GM21723 (cell line): ENCODE data around the gene CCL18.
A peak's percentile ranks its signal among the peaks of the same experiment; 100 is the strongest.
"Not testable (repeated sequence)": the region's sequence is repeated elsewhere in the genome, so short reads cannot be mapped to it uniquely, and the experiment has no call there.

Experiments
- ATAC-seq: cut with Tn5 transposase; IDR thresholded peaks from one replicate; pipeline ENCODE4 v1.9.1; 2021; ENCODE audit warnings: mild to moderate bottlenecking, moderate library complexity; ENCODE audit not compliant: unreplicated experiment

CCL18 gene

GRCh38 chr17:36070427-36070826 lies 6.4 kb downstream of the CCL18 start:
- ATAC-seq: no peak

- ATAC-seq: no peak
These were observed 7.7 kb downstream of the CCL18 start for GRCh38 chr17:36071751-36072150.

- no peak for ATAC-seq
These were observed 8.5 kb downstream of the CCL18 start for GRCh38 chr17:36072431-36073121.

DNA sequence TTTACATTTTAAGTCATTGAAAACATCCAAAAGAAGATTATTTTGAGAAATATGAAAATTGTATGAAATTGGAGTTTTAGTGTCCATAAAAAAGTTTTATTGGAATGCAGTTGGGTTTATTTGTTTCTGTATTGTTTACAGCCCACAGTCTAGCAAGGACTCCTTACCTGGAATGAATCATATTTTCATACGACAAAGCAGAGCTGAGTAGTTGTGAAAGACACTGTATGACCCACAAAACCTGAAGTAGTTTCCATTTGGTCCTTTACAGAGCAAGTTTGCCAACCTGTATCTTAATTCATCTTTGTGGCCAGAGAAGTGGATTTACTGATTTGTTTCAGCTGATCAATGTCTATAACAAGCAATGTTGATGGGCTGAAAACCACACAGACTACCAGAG lies 10.3 kb downstream of the CCL18 start:
- ATAC-seq: peak; percentile 49

DNA sequence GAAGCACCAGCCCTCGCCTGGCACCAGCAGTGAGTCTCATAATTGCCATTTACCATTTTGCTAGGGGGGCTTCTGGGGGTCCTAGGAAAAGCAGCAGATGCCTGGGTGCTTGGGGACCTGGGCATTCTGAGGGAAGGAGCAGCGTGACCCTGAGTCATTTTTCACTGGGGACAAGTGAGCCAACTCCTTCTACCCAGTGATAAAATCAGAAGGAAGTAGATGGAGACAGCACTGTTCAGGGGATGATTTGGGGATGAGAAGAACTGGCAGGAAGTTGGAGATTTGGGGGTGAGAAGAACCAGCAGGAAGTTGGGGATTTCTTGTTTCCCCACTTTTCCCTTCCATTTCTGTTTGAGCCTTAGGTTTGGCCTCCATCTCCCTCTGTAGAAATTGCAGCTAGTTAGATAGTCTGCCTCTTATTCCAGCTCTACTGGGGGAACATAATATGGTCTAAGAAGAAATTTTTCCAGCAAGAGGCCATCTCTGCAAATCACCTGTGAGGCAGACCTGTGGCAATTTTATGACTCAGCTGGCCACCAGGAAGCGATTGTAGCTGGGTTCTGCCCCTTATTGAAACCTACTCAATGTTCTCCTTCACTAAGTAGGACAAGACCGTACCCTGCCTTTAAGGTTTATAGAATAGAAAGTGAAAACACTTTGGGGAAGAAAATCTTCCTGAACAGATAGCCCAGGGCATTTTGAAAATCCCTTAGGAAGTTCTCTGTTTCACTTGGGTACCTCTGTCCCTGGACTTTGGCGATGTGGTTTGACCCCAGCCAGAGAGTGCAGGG lies 17.8 kb downstream of the CCL18 start:
- peak; percentile 41 for ATAC-seq

DNA sequence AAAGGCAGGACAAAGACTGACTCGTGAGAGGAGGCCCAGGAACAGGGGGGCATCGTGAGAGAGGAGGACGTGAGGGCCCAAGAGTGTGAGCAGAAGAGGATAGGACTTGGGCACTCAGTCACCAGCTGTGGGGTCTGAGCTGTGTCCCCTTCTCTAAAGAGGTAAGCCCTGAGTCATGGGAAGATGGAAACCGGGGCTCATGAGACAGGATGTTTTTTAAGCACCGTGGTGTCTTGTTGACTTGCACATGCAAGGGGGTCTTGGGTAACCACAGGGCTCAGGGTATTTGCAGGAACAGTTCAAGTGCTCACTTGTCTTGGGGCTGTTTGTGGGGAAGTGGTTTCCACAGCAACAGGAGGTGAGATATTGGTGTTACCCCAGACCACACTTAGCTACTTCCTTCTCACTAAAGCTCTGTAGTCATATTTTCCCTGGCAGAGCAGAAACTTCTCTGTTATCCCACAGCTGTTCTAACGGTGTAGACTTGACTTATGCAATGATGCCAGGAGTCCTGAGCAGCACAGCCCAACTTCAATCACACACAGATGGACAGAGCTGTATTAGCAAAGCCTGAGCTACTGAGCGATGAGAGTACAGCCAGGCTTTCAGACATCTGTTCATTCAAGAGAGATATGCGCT lies 18.5 kb downstream of the CCL18 start:
- ATAC-seq: peak; percentile 59

DNA sequence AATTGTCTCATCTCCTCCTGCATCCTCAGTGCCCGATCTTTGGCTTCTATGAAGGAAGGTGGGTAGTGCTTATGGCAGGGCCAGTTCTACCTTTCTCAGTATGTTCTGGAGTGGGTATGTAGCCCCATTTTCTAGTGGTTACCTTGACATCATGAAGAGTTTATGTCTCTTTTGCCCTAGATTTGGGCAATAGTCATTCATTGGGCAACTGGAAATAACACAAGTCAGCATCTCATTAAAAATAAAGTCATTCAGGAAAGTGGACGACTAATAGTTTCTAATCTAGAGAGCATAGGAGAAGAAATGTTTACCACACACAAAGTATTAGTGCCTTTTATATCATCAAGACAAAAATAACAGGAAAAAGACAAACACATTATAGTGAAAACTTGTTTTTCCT lies 19.6 kb downstream of the CCL18 start:
- not testable (repeated sequence) for ATAC-seq

GRCh38 chr17:36085765-36086164 lies 21.7 kb downstream of the CCL18 start:
- ATAC-seq: no peak

DNA sequence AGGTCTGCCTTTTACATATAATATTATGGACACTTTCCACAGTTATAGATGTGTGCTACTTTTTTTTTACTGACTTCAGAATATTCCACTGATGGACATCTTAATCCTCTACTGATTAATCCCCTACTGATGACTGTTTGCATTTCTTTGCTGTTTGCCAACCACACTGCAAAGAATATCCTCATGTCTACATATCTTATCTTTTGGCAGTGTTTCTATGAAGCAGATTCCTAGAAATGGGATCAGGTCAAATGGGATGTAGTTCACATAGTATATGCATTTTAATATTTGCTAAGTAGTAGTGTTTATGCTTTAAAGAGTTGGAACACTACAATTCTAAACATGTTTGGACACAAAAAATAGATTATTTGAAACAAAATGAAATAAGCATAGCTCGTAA lies 22.7 kb downstream of the CCL18 start:
- ATAC-seq: no peak

DNA sequence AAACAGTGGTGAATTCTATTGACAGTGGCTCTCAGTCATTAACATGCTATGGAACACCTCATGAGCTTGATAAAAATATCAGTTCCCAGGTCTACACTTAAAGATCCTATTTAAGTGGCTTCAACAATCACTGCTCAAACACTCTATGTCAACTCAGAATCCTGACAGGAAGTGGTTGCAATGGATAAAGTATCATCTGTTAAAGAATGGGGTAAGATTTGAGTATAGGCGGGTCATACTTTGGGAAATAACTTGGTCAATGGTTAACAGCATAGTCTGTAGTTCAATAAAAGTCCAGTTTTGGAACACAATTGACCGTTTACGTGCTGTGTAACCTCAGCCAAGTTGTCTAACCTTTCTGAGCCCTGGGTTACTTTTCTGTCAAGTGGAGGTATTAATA lies 23.4 kb downstream of the CCL18 start:
- ATAC-seq: not testable (repeated sequence)

- not testable (repeated sequence) for ATAC-seq
These were observed 24.0 kb downstream of the CCL18 start for GRCh38 chr17:36087897-36088572.

GRCh38 chr17:36088670-36089338 lies 24.7 kb downstream of the CCL18 start:
- ATAC-seq: no peak

GRCh38 chr17:36089339-36089865 lies 25.3 kb downstream of the CCL18 start:
- no peak for ATAC-seq

- ATAC-seq: peak; percentile 70
These were observed 26.1 kb downstream of the CCL18 start, which contains the start of gene CCL3 for GRCh38 chr17:36089888-36090836. TSS of gene CCL3 (minus strand) at chr17:36090143. CDS start at chr17:36090058, 85 bp downstream.

GRCh38 chr17:36092230-36092629 lies 28.2 kb downstream of the CCL18 start:
- ATAC-seq: no peak

DNA sequence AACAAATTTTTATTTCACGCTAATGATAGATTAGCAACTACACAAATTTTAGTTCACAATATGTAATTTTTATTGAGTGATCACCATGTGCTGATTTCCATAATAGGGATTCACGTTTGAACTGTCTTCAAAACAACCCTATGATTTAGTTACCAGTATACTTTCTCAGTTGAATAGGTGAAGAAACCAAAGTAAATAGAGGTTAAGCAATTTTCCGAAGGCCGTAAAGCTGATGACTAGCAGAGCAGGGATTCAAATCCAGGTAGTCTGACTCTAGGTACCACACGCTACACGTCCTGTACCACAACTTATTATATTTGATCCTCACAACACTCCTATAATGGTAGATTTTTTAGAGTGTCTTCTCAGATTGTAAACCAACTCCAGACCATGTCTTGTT lies 28.6 kb downstream of the CCL18 start:
- ATAC-seq: not testable (repeated sequence)

GRCh38 chr17:36094232-36094631 lies 30.2 kb downstream of the CCL18 start:
- no peak for ATAC-seq

DNA sequence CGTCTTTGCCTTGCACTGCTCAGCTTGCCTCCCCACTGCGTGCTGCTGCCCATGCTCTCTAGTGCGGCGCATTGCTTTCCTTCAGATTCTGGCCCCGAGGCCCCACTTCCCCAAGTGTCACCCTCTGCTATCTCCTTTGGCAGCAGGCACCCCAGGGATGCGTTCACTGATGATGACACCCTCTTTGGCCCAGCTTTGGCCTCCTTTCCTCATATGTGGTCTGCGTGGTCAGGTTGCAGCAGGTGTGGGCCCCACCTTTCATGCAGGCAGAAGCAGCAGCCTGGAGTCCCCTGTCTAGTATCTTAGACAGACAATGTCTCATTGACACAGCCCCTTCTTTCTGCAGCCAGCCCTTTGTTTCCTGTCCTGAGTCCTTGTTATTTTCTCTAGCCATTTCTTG lies 30.7 kb downstream of the CCL18 start:
- ATAC-seq: no peak

- ATAC-seq: no peak
These were observed 31.9 kb downstream of the CCL18 start for GRCh38 chr17:36095992-36096391.
